Left cardiac atrium (tissue), 4 donors: ENCODE results near the gene CRACR2A. TPM values are rescaled to one million over a fixed set of nuclear protein-coding genes. Genes with fewer than 3 reads are reported as not detected.
A peak's percentile ranks its signal among the peaks of the same experiment; 100 is the strongest.

ENCODE experiments used
- ATAC-seq, 2 donors: fragments of 200-7000 bp; cut with Tn5 transposase; one replicate each; pipeline ENCODE4 v1.9.1; 2020; ENCODE audit warnings: mild to moderate bottlenecking in 2 of 2, moderate library complexity in 2 of 2
- DNase-seq: peaks from one replicate; pipeline ENCODE4 v3.0.0-alpha.2; 2020
- intact Hi-C, 2 donors: fragments of 100-400 bp; cut with DNase I; formaldehyde crosslinking; loops; one replicate each; pipeline versions ENCODE4 v1.14.1 to v1.15.1; 2022 to 2023
- total RNA-seq, 2 donors: library from RNA; stranded (reverse); fragmentation: NEBNext Ultra II Directional; extraction: Animal tissue kit (Norgen Biotek cat#: 25700); gene quantifications; one replicate each; pipeline ENCODE4 v1.2.1, GENCODE V29; 2021
- donor health status: DM: no; HTN: yes; CAD: no.
- donor health status: DM: no; HTN: yes; CAD: no; lungs with severe emphysema.
- donor health status: DM: yes; HTN: yes; CAD: no.
- donor health status: Dilated cardiomyopathy.

Gene CRACR2A
- total RNA-seq, 2 donors from 2014 or later: 7.4 to 10.1 TPM

GRCh38 chr12:3698218-3698974, 54.5 kb downstream of the CRACR2A start:
- ATAC-seq (peak in 1 of 2 donors; percentile 56), DNase-seq (no peak)
- intact Hi-C loops: no loop called here

- no peak for ATAC-seq
- no peak for DNase-seq
- intact Hi-C loops: no loop called here
Observed at GRCh38 chr12:3697311-3697870, 55.5 kb downstream of the CRACR2A start.

- no peak for ATAC-seq
- no peak for DNase-seq
Observed at GRCh38 chr12:3694673-3695072, 58.2 kb downstream of the CRACR2A start.

GRCh38 chr12:3692616-3693365, 60.1 kb downstream of the CRACR2A start:
- DNase-seq (no peak), ATAC-seq (no peak)
- intact Hi-C loops: no loop called here

More at GRCh38 chr12:3694673-3695072, 58.2 kb downstream of the CRACR2A start:
- intact Hi-C loops: no loop called here

- ATAC-seq: no peak
- DNase-seq: no peak
- intact Hi-C loops: loop anchor here in 1 of 2 donors (10.0 kb wide), 1 partner anchor 88 kb away; no protein-coding TSS in a partner anchor
Observed at GRCh38 chr12:3686463-3686862, 66.4 kb downstream of the CRACR2A start.

GRCh38 chr12:3685830-3686229, 67.1 kb downstream of the CRACR2A start:
- DNase-seq (no peak), ATAC-seq (peak in 1 of 2 donors; percentile 30)
- intact Hi-C loops: loop anchor here in 1 of 2 donors (10.0 kb wide), 1 partner anchor 89 kb away; no protein-coding TSS in a partner anchor

GRCh38 chr12:3684449-3685051, 68.4 kb downstream of the CRACR2A start:
- peak; percentile 73 to 86 for ATAC-seq
- peak; percentile 39 for DNase-seq
- intact Hi-C loops: loop anchor here in 1 of 2 donors (10.0 kb wide), 1 partner anchor 90 kb away; no protein-coding TSS in a partner anchor

- DNase-seq (no peak), ATAC-seq (peak in 1 of 2 donors; percentile 27)
- intact Hi-C loops: loop anchor here in 1 of 2 donors (10.0 kb wide), 1 partner anchor 91 kb away; no protein-coding TSS in a partner anchor
Observed at GRCh38 chr12:3683670-3684069, 69.2 kb downstream of the CRACR2A start.

- DNase-seq (no peak), ATAC-seq (no peak)
- intact Hi-C loops: loop anchor here in 1 of 2 donors (10.0 kb wide), 1 partner anchor 93 kb away; no protein-coding TSS in a partner anchor
Observed at GRCh38 chr12:3681595-3682061, 71.3 kb downstream of the CRACR2A start.

- ATAC-seq (peak; percentile 36 to 60), DNase-seq (peak; percentile 69)
- intact Hi-C loops: loop anchor here in 1 of 2 donors (10.0 kb wide), 1 partner anchor 94 kb away; no protein-coding TSS in a partner anchor
Observed at GRCh38 chr12:3680919-3681594, 71.9 kb downstream of the CRACR2A start.

- ATAC-seq (no peak), DNase-seq (no peak)
- intact Hi-C loops: loop anchor here in 1 of 2 donors (10.0 kb wide), 1 partner anchor 95 kb away; no protein-coding TSS in a partner anchor
Observed at GRCh38 chr12:3679831-3680230, 73.1 kb downstream of the CRACR2A start.

GRCh38 chr12:3677609-3678008, 75.3 kb downstream of the CRACR2A start:
- ATAC-seq: no peak
- intact Hi-C loops: no loop called here

GRCh38 chr12:3673981-3674708, 78.8 kb downstream of the CRACR2A start:
- DNase-seq (no peak), ATAC-seq (peak; percentile 24 to 68)
- intact Hi-C loops: no loop called here

More at GRCh38 chr12:3677609-3678008, 75.3 kb downstream of the CRACR2A start:
- DNase-seq: no peak

GRCh38 chr12:3672113-3672509, 80.8 kb downstream of the CRACR2A start:
- DNase-seq: no peak
- intact Hi-C loops: no loop called here
- ATAC-seq: no peak

- intact Hi-C loops: no loop called here
- no peak for ATAC-seq
- DNase-seq: no peak
Observed at GRCh38 chr12:3671330-3672112, 81.4 kb downstream of the CRACR2A start.

- no peak for ATAC-seq
- intact Hi-C loops: no loop called here
- DNase-seq: no peak
Observed at GRCh38 chr12:3670083-3670620, 82.8 kb downstream of the CRACR2A start.

- DNase-seq (no peak), ATAC-seq (no peak)
- intact Hi-C loops: no loop called here
Observed at GRCh38 chr12:3669594-3669993, 83.3 kb downstream of the CRACR2A start.
